Breast epithelium (tissue), 4 donors: ENCODE data around the gene CHPT1. TPM values are rescaled to one million over a fixed set of nuclear protein-coding genes. Genes with fewer than 3 reads are reported as not detected.

Experiments used
- DNase-seq, 2 donors: peaks; one replicate each; pipeline ENCODE4 v3.0.0-alpha.2; 2019; ENCODE audit warnings: low spot score in 2 of 2
- H3K27ac ChIP-seq, 2 donors: fragments of 200-600 bp; sonication (generic) in 1 of 2; one replicate each; pipeline ENCODE4 v1.5.1; 2016 to 2019; ENCODE audit warnings: mild to moderate bottlenecking in 1 of 2
- H3K27me3 ChIP-seq, 2 donors: fragments of 200-600 bp; sonication (generic) in 1 of 2; one replicate each; pipeline versions ENCODE4 v1.5.1 to v1.6.0; 2017 to 2019; ENCODE audit warnings: control low read depth in 1 of 2, mild to moderate bottlenecking in 1 of 2
- H3K36me3 ChIP-seq: fragments of 200-600 bp; one replicate; pipeline ENCODE4 v1.5.1; 2019
- H3K4me1 ChIP-seq, 2 donors: fragments of 200-600 bp; sonication (generic); one replicate each; pipeline ENCODE4 v1.5.1; 2016 to 2019; ENCODE audit warnings: control low read depth in 1 of 2
- H3K4me3 ChIP-seq, 3 donors: fragments of 200-600 bp; sonication (generic); 1 replicate in 2 of 3; 2 replicates in 1 of 3; pipeline ENCODE4 v1.5.1; 2016 to 2019; ENCODE audit warnings: mild to moderate bottlenecking in 3 of 3, moderate library complexity in 2 of 3
- H3K9me3 ChIP-seq, 2 donors: fragments of 200-600 bp; sonication (generic) in 1 of 2; one replicate each; pipeline ENCODE4 v1.5.1; 2016 to 2019; ENCODE audit warnings: control low read depth in 1 of 2
- POLR2A ChIP-seq: fragments of 450-650 bp; IDR thresholded peaks from one replicate; pipeline ENCODE4 v1.6.1; 2016; ENCODE audit warnings: antibody characterized with exemption, mild to moderate bottlenecking, moderate library complexity
- POLR2AphosphoS5 ChIP-seq, 3 donors: sonication (generic); formaldehyde crosslinking; IDR thresholded peaks; one replicate each; pipeline ENCODE4 v1.6.1; 2017; ENCODE audit warnings: antibody characterized with exemption in 3 of 3
- intact Hi-C: fragments of 100-400 bp; cut with DNase I; formaldehyde crosslinking; loops from one replicate; pipeline ENCODE4 v1.15.1; 2023; ENCODE audit warnings: low total_unique reads
- total RNA-seq, 3 donors: library from RNA; depleted of rRNA; stranded (reverse); fragments of >200 nt; gene quantifications; one replicate each; pipeline ENCODE4 v1.1.0, GENCODE V29; 2016
- TF ChIP-seq, protein P1 (sequence below), 3 donors: fragments of 450-650 bp; IDR thresholded peaks; one replicate each; pipeline ENCODE4 v1.5.1; 2016 to 2017; ENCODE audit warnings: antibody characterized with exemption in 3 of 3, mild to moderate bottlenecking in 3 of 3, moderate library complexity in 3 of 3

The CHPT1 gene
- total RNA-seq, 3 donors from 2014 or later, result 148 to 334 (median 278) TPM

DNA sequence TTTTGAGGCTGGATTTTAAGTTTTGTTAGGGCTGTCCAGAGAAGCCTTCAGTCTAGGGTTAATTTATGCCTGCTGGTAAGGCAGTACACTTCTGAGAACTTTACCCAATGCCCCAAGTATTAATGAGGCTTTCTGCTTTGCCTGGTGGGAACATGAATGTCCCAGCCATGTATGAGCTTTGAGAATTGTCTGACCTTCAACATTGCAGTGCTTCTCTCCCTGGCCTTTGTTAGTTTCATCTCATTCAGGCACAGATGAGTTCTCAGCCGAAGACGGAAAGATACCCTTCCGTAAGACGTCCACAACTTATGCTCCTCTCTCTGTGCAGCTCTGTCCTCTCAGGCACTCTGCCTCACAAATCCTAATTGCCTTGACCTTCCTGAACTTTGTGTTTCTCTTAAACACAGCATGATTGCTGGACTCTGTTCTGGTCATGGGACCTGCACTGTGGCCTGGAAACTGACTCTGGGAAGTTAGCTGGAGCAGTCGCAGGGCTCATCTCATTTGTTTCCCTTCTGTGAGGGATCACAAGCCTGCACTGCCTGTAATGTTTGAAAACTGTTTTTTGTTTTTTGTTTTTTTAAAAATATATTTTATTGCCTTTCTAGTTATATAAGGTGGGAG is 15.7 kb downstream of the CHPT1 start:
- intact Hi-C loops, result no loop called here
- H3K9me3 ChIP-seq, result no peaks in the 10 kb centered on the region
- H3K27me3 ChIP-seq, result no peaks in the 10 kb centered on the region
- peak in 1 of 2 donors; percentile 33 for DNase-seq
- TF ChIP-seq POLR2A, result no peak
- TF ChIP-seq, protein P1, sequence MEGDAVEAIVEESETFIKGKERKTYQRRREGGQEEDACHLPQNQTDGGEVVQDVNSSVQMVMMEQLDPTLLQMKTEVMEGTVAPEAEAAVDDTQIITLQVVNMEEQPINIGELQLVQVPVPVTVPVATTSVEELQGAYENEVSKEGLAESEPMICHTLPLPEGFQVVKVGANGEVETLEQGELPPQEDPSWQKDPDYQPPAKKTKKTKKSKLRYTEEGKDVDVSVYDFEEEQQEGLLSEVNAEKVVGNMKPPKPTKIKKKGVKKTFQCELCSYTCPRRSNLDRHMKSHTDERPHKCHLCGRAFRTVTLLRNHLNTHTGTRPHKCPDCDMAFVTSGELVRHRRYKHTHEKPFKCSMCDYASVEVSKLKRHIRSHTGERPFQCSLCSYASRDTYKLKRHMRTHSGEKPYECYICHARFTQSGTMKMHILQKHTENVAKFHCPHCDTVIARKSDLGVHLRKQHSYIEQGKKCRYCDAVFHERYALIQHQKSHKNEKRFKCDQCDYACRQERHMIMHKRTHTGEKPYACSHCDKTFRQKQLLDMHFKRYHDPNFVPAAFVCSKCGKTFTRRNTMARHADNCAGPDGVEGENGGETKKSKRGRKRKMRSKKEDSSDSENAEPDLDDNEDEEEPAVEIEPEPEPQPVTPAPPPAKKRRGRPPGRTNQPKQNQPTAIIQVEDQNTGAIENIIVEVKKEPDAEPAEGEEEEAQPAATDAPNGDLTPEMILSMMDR (IDR thresholded peaks at IDR 0.05), result no peak
- no peak for TF ChIP-seq POLR2AphosphoS5 (IDR thresholded peaks at IDR 0.05)
- H3K27ac ChIP-seq, result peak overlapping the region; percentile 52 to 69
- no peaks in the 10 kb centered on the region for H3K36me3 ChIP-seq
- no peaks in the 10 kb centered on the region for H3K4me1 ChIP-seq
- H3K4me3 ChIP-seq, result peak overlapping the region in 1 of 3 donors; percentile 27

- no peaks in the 10 kb centered on the region for H3K9me3 ChIP-seq
- intact Hi-C loops, result no loop called here
- DNase-seq, result no peak
- H3K4me3 ChIP-seq, result no peak overlapping the region
- TF ChIP-seq, protein P1 (IDR thresholded peaks at IDR 0.05), result no peak
- TF ChIP-seq POLR2AphosphoS5 (IDR thresholded peaks at IDR 0.05), result no peak
- no peaks in the 10 kb centered on the region for H3K36me3 ChIP-seq
- H3K4me1 ChIP-seq, result no peaks in the 10 kb centered on the region
- no peaks in the 10 kb centered on the region for H3K27me3 ChIP-seq
- H3K27ac ChIP-seq, result peak overlapping the region; percentile 52 to 69
Observed at GRCh38 chr12:101713930-101714329, 16.5 kb downstream of the CHPT1 start.

DNA sequence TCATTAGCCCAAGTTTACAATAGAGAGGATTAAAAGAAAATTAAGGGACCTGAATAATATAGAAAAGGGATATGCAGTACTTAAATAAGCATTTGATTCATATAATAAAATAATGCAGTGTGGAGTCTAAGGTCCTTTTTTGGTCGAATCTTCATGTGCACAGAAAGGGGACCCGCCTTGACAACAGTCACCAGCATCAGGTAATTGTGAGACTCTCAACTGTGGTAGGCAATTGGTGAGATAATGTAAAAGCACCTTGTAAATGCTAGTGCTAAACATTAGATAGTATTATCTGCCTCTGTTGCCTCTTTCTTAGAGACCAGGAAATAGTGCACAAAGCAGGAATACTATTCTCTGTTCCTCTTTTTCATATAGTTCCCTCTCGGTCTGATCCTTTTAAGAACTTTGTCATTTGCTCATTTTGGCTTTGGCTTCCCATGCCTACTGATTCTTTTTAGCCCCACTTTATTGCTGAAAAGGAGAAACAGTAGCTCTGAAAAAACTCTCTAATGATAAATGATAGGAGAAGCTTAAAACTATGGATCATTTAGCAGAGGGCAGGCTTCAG is 17.5 kb downstream of the CHPT1 start:
- TF ChIP-seq POLR2AphosphoS5 (IDR thresholded peaks at IDR 0.05), result no peak
- no peak for TF ChIP-seq POLR2A
- TF ChIP-seq, protein P1 (IDR thresholded peaks at IDR 0.05), result no peak

DNA sequence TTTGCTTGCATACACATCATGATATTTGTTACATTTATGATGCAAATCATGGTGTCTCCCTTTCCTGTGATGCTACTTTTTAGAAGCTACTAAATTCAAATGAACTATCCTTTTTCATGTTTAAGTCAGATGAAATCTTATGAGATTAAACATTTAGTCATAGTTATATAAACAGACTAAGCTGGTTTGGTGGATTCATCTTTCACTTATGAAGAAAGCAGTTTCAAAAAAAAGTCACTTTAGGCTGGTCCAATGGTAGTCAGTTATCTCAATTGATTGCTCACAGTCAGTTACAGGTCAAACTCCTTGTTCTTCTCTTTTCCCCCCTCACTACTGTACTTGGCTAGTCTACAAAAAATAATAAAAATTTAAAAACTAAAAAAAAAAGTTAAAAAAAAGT is 22.1 kb downstream of the CHPT1 start:
- H3K4me1 ChIP-seq, result no peaks in the 10 kb centered on the region
- H3K27me3 ChIP-seq, result no peaks in the 10 kb centered on the region
- intact Hi-C loops, result no loop called here
- TF ChIP-seq, protein P1 (IDR thresholded peaks at IDR 0.05), result no peak
- TF ChIP-seq POLR2A (no peak), POLR2AphosphoS5 (IDR thresholded peaks at IDR 0.05) (no peak)
- H3K9me3 ChIP-seq, result no peaks in the 10 kb centered on the region
- H3K36me3 ChIP-seq, result no peaks in the 10 kb centered on the region
- H3K4me3 ChIP-seq, result no peak overlapping the region
- no peak overlapping the region for H3K27ac ChIP-seq
- DNase-seq, result no peak

More for the DNA sequence above, 17.5 kb downstream of the CHPT1 start:
- intact Hi-C loops, result no loop called here
- Histone ChIP-seq H3K27ac (no peak overlapping the region), H3K27me3 (no peaks in the 10 kb centered on the region), H3K36me3 (no peaks in the 10 kb centered on the region), H3K4me3 (no peak overlapping the region), H3K4me1 (no peaks in the 10 kb centered on the region), H3K9me3 (no peaks in the 10 kb centered on the region)
- DNase-seq, result no peak

DNA sequence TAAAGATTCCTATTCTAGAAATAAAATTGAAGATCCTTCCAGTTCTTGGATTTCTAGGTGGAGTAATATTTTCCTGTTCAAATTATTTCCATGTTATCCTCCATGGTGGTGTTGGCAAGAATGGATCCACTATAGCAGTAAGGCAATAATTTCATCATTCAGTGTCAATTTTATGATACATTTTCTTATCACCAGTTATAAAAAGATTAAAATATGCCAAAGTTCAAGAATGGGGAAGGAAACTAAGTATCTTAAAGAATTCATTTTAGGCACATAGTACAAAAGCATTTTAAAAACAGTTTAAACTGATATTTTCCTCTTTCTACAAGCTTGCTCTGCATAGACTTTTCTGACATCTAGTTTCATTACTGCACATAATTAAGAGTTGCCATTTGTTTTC is 22.7 kb downstream of the CHPT1 start:
- no peaks in the 10 kb centered on the region for H3K4me1 ChIP-seq
- no peaks in the 10 kb centered on the region for H3K9me3 ChIP-seq
- no peaks in the 10 kb centered on the region for H3K27me3 ChIP-seq
- no peak for TF ChIP-seq POLR2A
- TF ChIP-seq, protein P1 (IDR thresholded peaks at IDR 0.05), result no peak
- TF ChIP-seq POLR2AphosphoS5 (IDR thresholded peaks at IDR 0.05), result no peak
- DNase-seq, result no peak
- no peak overlapping the region for H3K27ac ChIP-seq
- no peaks in the 10 kb centered on the region for H3K36me3 ChIP-seq
- intact Hi-C loops, result no loop called here
- H3K4me3 ChIP-seq, result no peak overlapping the region
